H9 (cell line): ENCODE data around the gene KANSL1L. TPM values are rescaled to one million over a fixed set of nuclear protein-coding genes. Genes with fewer than 3 reads are reported as not detected.
A peak's percentile ranks its signal among the peaks of the same experiment; 100 is the strongest.

Source experiments
- DNase-seq: peaks from one replicate; pipeline ENCODE4 v3.0.0-alpha.2; 2017
- H2AFZ ChIP-seq: one replicate; pipeline ENCODE4 v1.6.1; 2013; ENCODE audit warnings: mild to moderate bottlenecking, low read length, control low read depth, moderate library complexity
- H2AK5ac ChIP-seq: 2 replicates; pipeline ENCODE4 v1.6.1; 2013; ENCODE audit warnings: low read length, control low read depth, mixed read lengths; ENCODE audit not compliant: insufficient read length
- H2BK120ac ChIP-seq: one replicate; pipeline ENCODE4 v1.6.1; 2013; ENCODE audit warnings: low read depth, mild to moderate bottlenecking, low read length, control low read depth, inconsistent platforms; ENCODE audit not compliant: poor library complexity, severe bottlenecking
- H2BK12ac ChIP-seq: 2 replicates; pipeline ENCODE4 v1.6.1; 2013; ENCODE audit warnings: low read length, control low read depth, mixed read lengths, low read depth; ENCODE audit not compliant: insufficient read length
- H2BK15ac ChIP-seq: 2 replicates; pipeline ENCODE4 v1.6.1; 2013; ENCODE audit warnings: low read depth, low read length, control low read depth
- H2BK20ac ChIP-seq: one replicate; pipeline ENCODE4 v1.6.1; 2013; ENCODE audit warnings: low read depth, mild to moderate bottlenecking, low read length, control low read depth, inconsistent platforms; ENCODE audit not compliant: poor library complexity, severe bottlenecking
- H2BK5ac ChIP-seq: 2 replicates; pipeline ENCODE4 v1.6.1; 2013; ENCODE audit warnings: low read length, control low read depth, mixed read lengths; ENCODE audit not compliant: insufficient read length
- H3K14ac ChIP-seq: 2 replicates; pipeline ENCODE4 v1.6.1; 2013; ENCODE audit warnings: low read length, control low read depth; ENCODE audit not compliant: insufficient read depth
- H3K18ac ChIP-seq: 2 replicates; pipeline ENCODE4 v1.6.1; 2013; ENCODE audit warnings: low read depth, mild to moderate bottlenecking, mixed read lengths, low read length, control low read depth; ENCODE audit not compliant: insufficient read length
- H3K23ac ChIP-seq: 2 replicates; pipeline ENCODE4 v1.6.1; 2013; ENCODE audit warnings: low read length, control low read depth, mixed read lengths, low read depth; ENCODE audit not compliant: insufficient read length
- H3K23me2 ChIP-seq: 2 replicates; pipeline ENCODE4 v1.6.1; 2013; ENCODE audit warnings: low read depth, mild to moderate bottlenecking, mixed read lengths, low read length, control low read depth; ENCODE audit not compliant: insufficient read length, poor library complexity, severe bottlenecking
- H3K27ac ChIP-seq: 2 replicates; pipeline ENCODE4 v1.5.1; 2013; ENCODE audit warnings: low read length, control low read depth, mixed read lengths, low read depth; ENCODE audit not compliant: insufficient read length
- H3K27me3 ChIP-seq: 2 replicates; pipeline ENCODE4 v1.6.1; 2013; ENCODE audit warnings: low read length, control low read depth, inconsistent platforms; ENCODE audit not compliant: insufficient read depth
- H3K4ac ChIP-seq: 2 replicates; pipeline ENCODE4 v1.6.1; 2013; ENCODE audit warnings: low read depth, mild to moderate bottlenecking, control low read depth, inconsistent platforms, low read length, moderate library complexity
- H3K4me1 ChIP-seq: 2 replicates; pipeline ENCODE4 v1.6.1; 2013; ENCODE audit warnings: low read length, control low read depth, inconsistent platforms; ENCODE audit not compliant: insufficient read depth
- H3K4me2 ChIP-seq: 2 replicates; pipeline ENCODE4 v1.6.1; 2013; ENCODE audit warnings: low read length, control low read depth, mixed read lengths; ENCODE audit not compliant: insufficient read length, insufficient read depth
- H3K56ac ChIP-seq: 2 replicates; pipeline ENCODE4 v1.6.1; 2013; ENCODE audit warnings: low read depth, mild to moderate bottlenecking, mixed read lengths, low read length, control low read depth; ENCODE audit not compliant: insufficient read length
- H3K79me1 ChIP-seq: 2 replicates; pipeline ENCODE4 v1.6.1; 2013; ENCODE audit warnings: low read depth, mild to moderate bottlenecking, moderate library complexity, low read length, control low read depth, inconsistent platforms; ENCODE audit not compliant: insufficient read depth, poor library complexity, severe bottlenecking
- H3K79me2 ChIP-seq: 2 replicates; pipeline ENCODE4 v1.6.1; 2013; ENCODE audit warnings: low read length, control low read depth, inconsistent platforms; ENCODE audit not compliant: insufficient read depth
- H3K9ac ChIP-seq: 2 replicates; pipeline ENCODE4 v1.6.1; 2013; ENCODE audit warnings: low read length, control low read depth, mixed read lengths; ENCODE audit not compliant: insufficient read length; ENCODE audit errors: extremely low read depth
- H3K9me3 ChIP-seq: one replicate; pipeline ENCODE4 v1.6.1; 2013; ENCODE audit warnings: low read depth, low read length, inconsistent platforms; ENCODE audit not compliant: control insufficient read depth
- H3T11ph ChIP-seq: one replicate; pipeline ENCODE4 v1.6.1; 2013; ENCODE audit warnings: mild to moderate bottlenecking, low read length, control low read depth, inconsistent platforms
- H4K20me1 ChIP-seq: one replicate; pipeline ENCODE4 v1.6.1; 2013; ENCODE audit not compliant: control insufficient read depth, insufficient read length, insufficient read depth
- H4K5ac ChIP-seq: 2 replicates; pipeline ENCODE4 v1.6.1; 2013; ENCODE audit warnings: low read depth, mild to moderate bottlenecking, mixed read lengths, low read length, control low read depth; ENCODE audit not compliant: insufficient read length
- H4K8ac ChIP-seq: replicated peaks from 2 replicates; pipeline ENCODE4 v1.6.1; 2013; ENCODE audit warnings: low read length, control low read depth, mixed read lengths, low read depth; ENCODE audit not compliant: insufficient read length
- H4K91ac ChIP-seq: 2 replicates; pipeline ENCODE4 v1.6.1; 2013; ENCODE audit warnings: low read depth, mild to moderate bottlenecking, moderate library complexity, mixed read lengths, low read length, control low read depth; ENCODE audit not compliant: insufficient read length
- H3K27ac Mint-ChIP-seq, 3 experiments: 2 replicates in 2 of 3; 3 replicates in 1 of 3; pipeline ENCODE4 v1.8.0; 2020 to 2021; ENCODE audit warnings: mixed read lengths in 3 of 3, mild to moderate bottlenecking in 1 of 3, moderate library complexity in 1 of 3
- H3K27me3 Mint-ChIP-seq: 2 replicates; pipeline ENCODE4 v1.8.0; 2021; ENCODE audit warnings: low read depth, mild to moderate bottlenecking, moderate library complexity, mixed read lengths
- H3K36me3 Mint-ChIP-seq, 3 experiments: 2 replicates in 2 of 3; 3 replicates in 1 of 3; pipeline ENCODE4 v1.8.0; 2020 to 2021; ENCODE audit warnings: low read depth in 3 of 3, mixed read lengths in 3 of 3; ENCODE audit not compliant: insufficient read depth in 1 of 3
- H3K4me1 Mint-ChIP-seq, 2 experiments: 2 replicates each; pipeline ENCODE4 v1.8.0; 2020; ENCODE audit warnings: mixed read lengths in 2 of 2
- H3K4me3 Mint-ChIP-seq, 2 experiments: 2 replicates in 1 of 2; 3 replicates in 1 of 2; pipeline ENCODE4 v1.8.0; 2020 to 2021; ENCODE audit warnings: mild to moderate bottlenecking in 2 of 2, mixed read lengths in 2 of 2, moderate library complexity in 1 of 2
- H3K9me3 Mint-ChIP-seq, 2 experiments: 2 replicates in 1 of 2; 3 replicates in 1 of 2; pipeline ENCODE4 v1.8.0; 2020; ENCODE audit warnings: mild to moderate bottlenecking in 2 of 2, mixed read lengths in 2 of 2, moderate library complexity in 1 of 2
- WGBS: extraction: QIAGEN DNeasy Blood & Tissue Kit; methylation state at CpG from one replicate; pipeline ENCODE4 v1.1.7; 2013; ENCODE audit warnings: missing lambda C conversion rate, low lambda C conversion rate, mixed read lengths; ENCODE audit not compliant: insufficient read length; ENCODE audit errors: extremely low coverage; 5-methylcytosine and 5-hydroxymethylcytosine counted together
- total RNA-seq: library from RNA; stranded (reverse); gene quantifications from 2 replicates; pipeline ENCODE4 v1.2.1, GENCODE V29; 2021
- TF ChIP-seq, protein P1 (sequence below): fragments of 200-600 bp; sonication (generic); conservative IDR thresholded peaks from 3 replicates; pipeline ENCODE4 v1.8.0; 2021; ENCODE audit warnings: antibody characterized with exemption, mild to moderate bottlenecking

The KANSL1L gene
- total RNA-seq, 1 experiment from 2014 or later = 8.2 TPM

DNA sequence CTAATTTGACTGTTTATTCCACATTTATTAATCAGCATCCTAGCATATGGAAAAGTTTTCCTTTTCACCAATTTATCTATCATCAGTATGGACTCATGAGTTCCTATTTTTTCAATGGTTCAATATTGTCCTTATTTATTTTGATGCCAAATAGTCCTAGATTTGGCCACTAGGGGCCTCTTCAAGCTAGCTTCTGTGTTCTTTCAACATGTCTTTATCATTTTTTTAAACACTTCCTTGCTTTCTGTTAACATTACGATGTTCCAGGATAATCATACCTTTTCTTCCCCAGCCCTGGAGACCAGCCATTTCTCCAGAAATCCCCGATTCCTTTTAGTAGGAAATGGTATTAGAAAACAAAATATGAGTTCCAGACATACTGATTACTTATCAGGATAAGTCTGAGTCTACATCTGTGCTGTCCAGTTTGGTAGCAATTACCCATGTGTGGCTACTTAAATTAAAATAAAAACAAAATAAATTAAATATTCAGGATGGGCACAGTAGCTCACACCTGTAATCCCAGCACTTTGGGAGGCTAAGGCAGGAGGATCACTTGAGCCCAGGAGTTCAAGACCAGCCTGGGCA, 98.2 kb downstream of the KANSL1L start:
- Mint-ChIP-seq H3K27me3 (no peaks in the 10 kb centered on the region), H3K27ac (no peak overlapping the region), H3K4me3 (no peak overlapping the region), H3K36me3 (no peaks in the 10 kb centered on the region), H3K9me3 (no peaks in the 10 kb centered on the region), H3K4me1 (peaks cover 4 to 10% of the 10 kb centered on the region in 2 experiments; a peak in 3 of 4 replicates)
- Histone ChIP-seq H3T11ph (no peak overlapping the region), H3K23ac (no peak overlapping the region), H2AK5ac (no peak overlapping the region), H2BK12ac (no peak overlapping the region), H3K27me3 (no peaks in the 10 kb centered on the region), H2BK120ac (no peak overlapping the region), H3K4ac (no peak overlapping the region), H2BK5ac (no peak overlapping the region), H4K91ac (no peak overlapping the region), H3K27ac (no peak overlapping the region), H3K79me1 (no peaks in the 10 kb centered on the region), H3K79me2 (no peaks in the 10 kb centered on the region), H4K5ac (no peak overlapping the region), H2BK20ac (no peak overlapping the region), H4K8ac (no peak overlapping the region), H3K9me3 (no peaks in the 10 kb centered on the region), H3K4me2 (no peak overlapping the region), H3K18ac (no peak overlapping the region), H3K4me1 (no peaks in the 10 kb centered on the region), H3K9ac (no peak overlapping the region), H2AFZ (no peak overlapping the region), H2BK15ac (no peak overlapping the region), H3K23me2 (no peaks in the 10 kb centered on the region), H4K20me1 (no peaks in the 10 kb centered on the region), H3K14ac (no peak overlapping the region), H3K56ac (no peak overlapping the region)
- no peak for DNase-seq
- WGBS = no CpG with 5 or more reads among the region's 2 CpGs
- TF ChIP-seq, protein P1, sequence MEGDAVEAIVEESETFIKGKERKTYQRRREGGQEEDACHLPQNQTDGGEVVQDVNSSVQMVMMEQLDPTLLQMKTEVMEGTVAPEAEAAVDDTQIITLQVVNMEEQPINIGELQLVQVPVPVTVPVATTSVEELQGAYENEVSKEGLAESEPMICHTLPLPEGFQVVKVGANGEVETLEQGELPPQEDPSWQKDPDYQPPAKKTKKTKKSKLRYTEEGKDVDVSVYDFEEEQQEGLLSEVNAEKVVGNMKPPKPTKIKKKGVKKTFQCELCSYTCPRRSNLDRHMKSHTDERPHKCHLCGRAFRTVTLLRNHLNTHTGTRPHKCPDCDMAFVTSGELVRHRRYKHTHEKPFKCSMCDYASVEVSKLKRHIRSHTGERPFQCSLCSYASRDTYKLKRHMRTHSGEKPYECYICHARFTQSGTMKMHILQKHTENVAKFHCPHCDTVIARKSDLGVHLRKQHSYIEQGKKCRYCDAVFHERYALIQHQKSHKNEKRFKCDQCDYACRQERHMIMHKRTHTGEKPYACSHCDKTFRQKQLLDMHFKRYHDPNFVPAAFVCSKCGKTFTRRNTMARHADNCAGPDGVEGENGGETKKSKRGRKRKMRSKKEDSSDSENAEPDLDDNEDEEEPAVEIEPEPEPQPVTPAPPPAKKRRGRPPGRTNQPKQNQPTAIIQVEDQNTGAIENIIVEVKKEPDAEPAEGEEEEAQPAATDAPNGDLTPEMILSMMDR = peak; percentile 79
